ENCODE data around the gene NDUFS6. TPM values are rescaled to one million over a fixed set of nuclear protein-coding genes. Genes with fewer than 3 reads are reported as not detected.

Gene NDUFS6
- total and polyA plus RNA-seq, 2 of the 4 experiments (the other 2 are of a cell fraction): 10.4 to 69.0 TPM

DNA sequence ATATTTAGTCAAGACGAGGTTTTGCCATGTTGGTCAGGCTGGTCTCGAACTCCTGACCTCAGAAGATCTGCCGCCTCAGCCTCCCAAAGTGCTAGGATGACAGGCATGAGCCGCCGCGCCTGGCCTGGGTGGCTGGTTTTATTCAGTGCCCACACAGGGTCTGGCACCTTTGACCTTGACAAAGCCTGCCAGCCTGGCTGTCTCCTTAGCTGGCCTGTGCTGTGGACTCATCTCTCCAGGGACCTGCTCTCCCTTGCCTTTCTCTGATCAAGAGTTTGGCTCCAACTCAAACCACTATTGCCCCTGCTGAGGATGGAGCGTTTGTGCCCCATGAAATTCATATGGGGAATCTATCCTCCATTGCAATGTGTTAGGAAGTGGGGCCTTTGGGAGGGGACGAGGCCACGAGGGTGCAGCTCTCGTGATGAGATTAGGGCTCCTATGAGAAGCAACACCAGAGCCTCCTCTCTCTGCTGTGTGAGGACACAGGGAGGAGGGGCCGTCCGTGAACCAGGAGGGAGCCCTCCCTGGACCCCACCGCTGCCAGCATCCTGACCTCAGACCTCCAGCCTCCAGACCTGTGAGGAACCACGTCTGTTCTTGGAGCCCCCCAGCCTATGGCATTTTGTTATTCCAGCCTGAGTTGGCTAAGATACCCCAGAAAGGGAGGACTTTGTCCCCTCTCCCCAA lies 46.5 kb upstream of the NDUFS6 start:
- no TSS peak for BruUV-seq (replicated peaks)
- no peak overlapping the region for H2BK20ac ChIP-seq (ENCODE audit: low read depth, low read length)
- H3K14ac ChIP-seq (replicated peaks; ENCODE audit: low read depth, low read length): no peak overlapping the region
- no peaks in the 10 kb centered on the region for H3K36me3 ChIP-seq (ENCODE audit: control insufficient read depth, insufficient read depth, low read length)
- H3K18ac ChIP-seq (ENCODE audit: low read depth, low read length): no peak overlapping the region
- no peak overlapping the region for H2AK5ac ChIP-seq (ENCODE audit: low read depth, low read length)
- H3K56ac ChIP-seq (ENCODE audit: extremely low read depth, insufficient read depth, low read length): no peak overlapping the region
- H3K4me1 ChIP-seq (ENCODE audit: control insufficient read depth, insufficient read depth, low read length): no peaks in the 10 kb centered on the region
- no peak overlapping the region for H3K4ac ChIP-seq (ENCODE audit: low read depth, low read length)
- no peaks in the 10 kb centered on the region for H3K9me1 ChIP-seq (ENCODE audit: insufficient read depth, low read length)
- H2BK5ac ChIP-seq (ENCODE audit: low read depth, low read length, poor library complexity, severe bottlenecking): no peak overlapping the region
- no peak overlapping the region for H2AK9ac ChIP-seq (replicated peaks; ENCODE audit: low read depth, low read length, poor library complexity)
- H3K4me3 ChIP-seq (ENCODE audit: insufficient read depth, low read depth, low read length): no peak overlapping the region
- H3K79me1 ChIP-seq (ENCODE audit: low read depth in 1 of 2, low read length in 2 of 2): no peaks in the 10 kb centered on the region
- no peak overlapping the region for H3K9ac ChIP-seq (ENCODE audit: low read depth, low read length)
- ChIA-PET CTCF (interaction anchor here (0.8 kb wide), 1 partner anchor 9 kb away, joined by 3 read pairs; no protein-coding TSS in a partner anchor), POLR2A (ENCODE audit: unreplicated experiment) (no interaction called here)
- no peak overlapping the region for H2BK120ac ChIP-seq (ENCODE audit: low read depth, low read length)
- H3K23ac ChIP-seq (ENCODE audit: low read depth, low read length): no peak overlapping the region
- dilution Hi-C loops (cut with HindIII; ENCODE audit: low sequenced_read_pairs, unreplicated experiment) (no loop called here), in situ Hi-C loops (cut with MboI; ENCODE audit: low sequenced_read_pairs) (loop anchor here (5.0 kb wide), 1 partner anchor 288 kb away; no protein-coding TSS in a partner anchor), intact Hi-C loops (cut with micrococcal nuclease) (no loop called here)
- no peak overlapping the region for H2AFZ ChIP-seq (replicated peaks; ENCODE audit: low read length, poor library complexity)
- H2BK15ac ChIP-seq (ENCODE audit: low read depth, low read length): no peak overlapping the region
- TF ChIP-seq FOS (IDR thresholded peaks at IDR 0.05; ENCODE audit: low read depth, low read length) (no peak), RFX5 (IDR thresholded peaks at IDR 0.05; ENCODE audit: low read depth, low read length) (no peak), SMC3 (IDR thresholded peaks at IDR 0.05; ENCODE audit: low read depth, low read length) (no peak), ELK1 (IDR thresholded peaks at IDR 0.05; ENCODE audit: borderline replicate concordance, low read depth, low read length) (no peak), MAFK (IDR thresholded peaks at IDR 0.05; ENCODE audit: low read depth, low read length) (no peak), NFE2L2 (IDR thresholded peaks at IDR 0.05; ENCODE audit: low read depth, low read length) (no peak), MAZ (IDR thresholded peaks at IDR 0.05; ENCODE audit: borderline replicate concordance, low read depth, low read length) (no peak), POLR2A (IDR thresholded peaks at IDR 0.05; ENCODE audit: low read depth, low read length) (no peak), RCOR1 (IDR thresholded peaks at IDR 0.05; ENCODE audit: insufficient replicate concordance, low read length) (no peak), BHLHE40 (IDR thresholded peaks at IDR 0.05; ENCODE audit: low read depth, low read length) (no peak)
- TF ChIP-seq, protein P1, sequence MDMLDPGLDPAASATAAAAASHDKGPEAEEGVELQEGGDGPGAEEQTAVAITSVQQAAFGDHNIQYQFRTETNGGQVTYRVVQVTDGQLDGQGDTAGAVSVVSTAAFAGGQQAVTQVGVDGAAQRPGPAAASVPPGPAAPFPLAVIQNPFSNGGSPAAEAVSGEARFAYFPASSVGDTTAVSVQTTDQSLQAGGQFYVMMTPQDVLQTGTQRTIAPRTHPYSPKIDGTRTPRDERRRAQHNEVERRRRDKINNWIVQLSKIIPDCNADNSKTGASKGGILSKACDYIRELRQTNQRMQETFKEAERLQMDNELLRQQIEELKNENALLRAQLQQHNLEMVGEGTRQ (IDR thresholded peaks at IDR 0.05; ENCODE audit: low read depth, low read length): no peak
- TF ChIP-seq, protein P2, sequence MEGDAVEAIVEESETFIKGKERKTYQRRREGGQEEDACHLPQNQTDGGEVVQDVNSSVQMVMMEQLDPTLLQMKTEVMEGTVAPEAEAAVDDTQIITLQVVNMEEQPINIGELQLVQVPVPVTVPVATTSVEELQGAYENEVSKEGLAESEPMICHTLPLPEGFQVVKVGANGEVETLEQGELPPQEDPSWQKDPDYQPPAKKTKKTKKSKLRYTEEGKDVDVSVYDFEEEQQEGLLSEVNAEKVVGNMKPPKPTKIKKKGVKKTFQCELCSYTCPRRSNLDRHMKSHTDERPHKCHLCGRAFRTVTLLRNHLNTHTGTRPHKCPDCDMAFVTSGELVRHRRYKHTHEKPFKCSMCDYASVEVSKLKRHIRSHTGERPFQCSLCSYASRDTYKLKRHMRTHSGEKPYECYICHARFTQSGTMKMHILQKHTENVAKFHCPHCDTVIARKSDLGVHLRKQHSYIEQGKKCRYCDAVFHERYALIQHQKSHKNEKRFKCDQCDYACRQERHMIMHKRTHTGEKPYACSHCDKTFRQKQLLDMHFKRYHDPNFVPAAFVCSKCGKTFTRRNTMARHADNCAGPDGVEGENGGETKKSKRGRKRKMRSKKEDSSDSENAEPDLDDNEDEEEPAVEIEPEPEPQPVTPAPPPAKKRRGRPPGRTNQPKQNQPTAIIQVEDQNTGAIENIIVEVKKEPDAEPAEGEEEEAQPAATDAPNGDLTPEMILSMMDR (conservative IDR thresholded peaks at IDR 0.05; ENCODE audit: low read depth, low read length): no peak
- H4K8ac ChIP-seq (ENCODE audit: low read depth in 2 of 2, low read length in 2 of 2): no peak overlapping the region
- peaks cover 2% of the 10 kb centered on the region; the same call in 1 of the 2 replicates for H3K9me3 ChIP-seq (ENCODE audit: control insufficient read depth, insufficient read depth, low read length)
- no peak for DNase-seq
- ATAC-seq (ENCODE audit: low read depth): no peak
- no peak overlapping the region for H3K27ac ChIP-seq (ENCODE audit: insufficient read depth, low read length)
- H4K20me1 ChIP-seq (ENCODE audit: insufficient read depth, low read length): no peaks in the 10 kb centered on the region
- 69% methylated on average over 5 of the region's 14 CpGs; no CpG with 5 or more reads in 1 of the 2 experiments for WGBS, 2 experiments (ENCODE audit: extremely low coverage in 2 of 2, insufficient read length in 1 of 2)
- no peak overlapping the region for H3K4me2 ChIP-seq (ENCODE audit: low read depth, low read length)
- H4K91ac ChIP-seq (ENCODE audit: insufficient read depth, low read depth, low read length): no peak overlapping the region
- peaks cover 13% of the 10 kb centered on the region; the same call in 1 of the 2 replicates for H3K27me3 ChIP-seq (ENCODE audit: control insufficient read depth, insufficient read depth, low read length)
- no peak overlapping the region for H4K5ac ChIP-seq (ENCODE audit: low read depth, low read length)

Data from IMR-90 (cell line).